ENCODE data around the gene ESYT2. TPM values are rescaled to one million over a fixed set of nuclear protein-coding genes. Genes with fewer than 3 reads are reported as not detected.
"Not testable (repeated sequence)": the region's sequence is repeated elsewhere in the genome, so short reads cannot be mapped to it uniquely, and the experiment has no call there.

Gene ESYT2, protein sequence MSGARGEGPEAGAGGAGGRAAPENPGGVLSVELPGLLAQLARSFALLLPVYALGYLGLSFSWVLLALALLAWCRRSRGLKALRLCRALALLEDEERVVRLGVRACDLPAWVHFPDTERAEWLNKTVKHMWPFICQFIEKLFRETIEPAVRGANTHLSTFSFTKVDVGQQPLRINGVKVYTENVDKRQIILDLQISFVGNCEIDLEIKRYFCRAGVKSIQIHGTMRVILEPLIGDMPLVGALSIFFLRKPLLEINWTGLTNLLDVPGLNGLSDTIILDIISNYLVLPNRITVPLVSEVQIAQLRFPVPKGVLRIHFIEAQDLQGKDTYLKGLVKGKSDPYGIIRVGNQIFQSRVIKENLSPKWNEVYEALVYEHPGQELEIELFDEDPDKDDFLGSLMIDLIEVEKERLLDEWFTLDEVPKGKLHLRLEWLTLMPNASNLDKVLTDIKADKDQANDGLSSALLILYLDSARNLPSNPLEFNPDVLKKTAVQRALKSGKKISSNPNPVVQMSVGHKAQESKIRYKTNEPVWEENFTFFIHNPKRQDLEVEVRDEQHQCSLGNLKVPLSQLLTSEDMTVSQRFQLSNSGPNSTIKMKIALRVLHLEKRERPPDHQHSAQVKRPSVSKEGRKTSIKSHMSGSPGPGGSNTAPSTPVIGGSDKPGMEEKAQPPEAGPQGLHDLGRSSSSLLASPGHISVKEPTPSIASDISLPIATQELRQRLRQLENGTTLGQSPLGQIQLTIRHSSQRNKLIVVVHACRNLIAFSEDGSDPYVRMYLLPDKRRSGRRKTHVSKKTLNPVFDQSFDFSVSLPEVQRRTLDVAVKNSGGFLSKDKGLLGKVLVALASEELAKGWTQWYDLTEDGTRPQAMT
- total RNA-seq (2022) (55.2 and 59.4 TPM in 2 replicates), Bru-seq, nascent RNA (percentile 87 among the genes with signal in this experiment), BruChase-seq, experiment 1, labeled RNA remaining after a 2-hour chase (percentile 89 among the genes with signal in this experiment), BruChase-seq, experiment 2, labeled RNA remaining after a 6-hour chase (percentile 87 among the genes with signal in this experiment)
- long read RNA-seq, full-length matches to known transcripts: 63 of 93 reads
- long read RNA-seq, partial matches to known transcripts: 5 of 93 reads
- long read RNA-seq, other reads (novel, unspliced or antisense): 25 of 93 reads

DNA sequence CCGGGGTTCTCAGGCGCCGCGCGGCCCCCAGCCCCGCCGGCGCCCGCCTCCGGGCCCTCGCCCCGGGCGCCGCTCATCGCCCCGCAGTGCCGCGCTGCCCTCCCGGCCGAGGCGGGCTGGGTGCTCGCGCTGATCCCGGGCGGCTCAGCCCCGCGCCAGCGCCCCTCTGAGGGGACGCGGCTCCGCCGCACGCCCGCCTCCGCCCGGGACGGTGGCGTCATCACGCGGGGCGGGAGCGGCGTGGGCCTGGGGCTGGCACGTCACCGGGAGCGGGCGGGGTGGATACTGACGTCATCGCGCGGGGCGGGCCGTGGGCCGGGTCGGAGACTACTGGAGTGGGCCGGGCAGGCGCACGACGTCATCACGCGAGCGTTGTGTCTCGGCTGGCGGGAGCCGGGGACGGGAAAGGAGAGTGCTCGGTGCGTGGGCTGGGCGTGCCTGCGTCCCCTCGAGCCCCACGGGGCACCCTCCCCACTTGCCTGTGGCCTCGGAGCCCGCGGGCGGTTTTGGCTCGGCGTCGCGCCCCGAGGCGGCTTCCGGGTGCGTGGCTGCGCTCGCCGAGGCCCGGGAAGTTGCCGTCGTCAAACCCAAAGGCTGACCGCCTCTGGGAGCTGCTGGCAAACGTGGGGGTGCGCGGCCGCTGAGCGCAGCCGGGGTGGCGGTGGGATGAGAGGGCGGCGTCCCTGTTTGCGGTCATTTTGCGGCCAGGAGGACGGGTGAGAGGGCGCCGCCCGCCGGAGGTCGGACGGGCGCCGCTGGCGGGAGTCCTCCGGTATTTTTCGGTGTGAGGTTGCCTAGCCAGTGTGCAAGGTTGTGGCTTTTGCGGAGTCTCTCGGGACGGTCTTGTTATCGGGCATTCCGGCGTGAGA lies at the start of gene ESYT2:
Gene ESYT2, minus strand, starts transcription at position 168 of the 869 bp plus-strand sequence. Its CDS starts 91 bp downstream, at position 77.
- Histone ChIP-seq H3K4me1 (peaks cover 9% of the 10 kb centered on the region; the same call in 1 of the 2 replicates), H3K9me3 (no peaks in the 10 kb centered on the region), H3K36me3 (ENCODE audit: control insufficient read depth, insufficient read depth, low read length) (no peaks in the 10 kb centered on the region), H3K4me3 (ENCODE audit: low read depth, low read length) (peak within 1 kb of the TSS; percentile 100), H3K27me3 (replicated peaks; ENCODE audit: control insufficient read depth, insufficient read depth, low read length) (no peaks in the 10 kb centered on the region)
- TF ChIP-seq, protein P1, sequence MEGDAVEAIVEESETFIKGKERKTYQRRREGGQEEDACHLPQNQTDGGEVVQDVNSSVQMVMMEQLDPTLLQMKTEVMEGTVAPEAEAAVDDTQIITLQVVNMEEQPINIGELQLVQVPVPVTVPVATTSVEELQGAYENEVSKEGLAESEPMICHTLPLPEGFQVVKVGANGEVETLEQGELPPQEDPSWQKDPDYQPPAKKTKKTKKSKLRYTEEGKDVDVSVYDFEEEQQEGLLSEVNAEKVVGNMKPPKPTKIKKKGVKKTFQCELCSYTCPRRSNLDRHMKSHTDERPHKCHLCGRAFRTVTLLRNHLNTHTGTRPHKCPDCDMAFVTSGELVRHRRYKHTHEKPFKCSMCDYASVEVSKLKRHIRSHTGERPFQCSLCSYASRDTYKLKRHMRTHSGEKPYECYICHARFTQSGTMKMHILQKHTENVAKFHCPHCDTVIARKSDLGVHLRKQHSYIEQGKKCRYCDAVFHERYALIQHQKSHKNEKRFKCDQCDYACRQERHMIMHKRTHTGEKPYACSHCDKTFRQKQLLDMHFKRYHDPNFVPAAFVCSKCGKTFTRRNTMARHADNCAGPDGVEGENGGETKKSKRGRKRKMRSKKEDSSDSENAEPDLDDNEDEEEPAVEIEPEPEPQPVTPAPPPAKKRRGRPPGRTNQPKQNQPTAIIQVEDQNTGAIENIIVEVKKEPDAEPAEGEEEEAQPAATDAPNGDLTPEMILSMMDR (IDR thresholded peaks at IDR 0.05; ENCODE audit: insufficient read depth in 1 of 2, low read depth in 1 of 2, low read length in 1 of 2, severe bottlenecking in 1 of 2, unreplicated experiment in 1 of 2): peak in 1 of 2 experiments; percentile 43
- DNase-seq: peak; percentile 98 to 99
- H3K4me1 Mint-ChIP-seq (ENCODE audit: low read depth, unreplicated experiment): peaks cover 12% of the 10 kb centered on the region
- BruUV-seq (replicated peaks): TSS peak; percentile 83
- CTCF ChIA-PET: interaction anchor here (0.6 to 1.5 kb wide), 5 partner anchors 11 to 239 kb away, joined by 3 to 4 read pairs (median 3); partner anchors contain the start of gene NCAPG2
- H3K9me3 Mint-ChIP-seq (ENCODE audit: unreplicated experiment): no peaks in the 10 kb centered on the region
- intact Hi-C loops (cut with micrococcal nuclease; ENCODE audit: unreplicated experiment): loop anchor here (1.0 to 10.0 kb wide), 5 partner anchors 11 to 125 kb away; partner anchors contain the start of genes DYNC2I1 and NCAPG2
- peak within 1 kb of the TSS; percentile 83 for H3K4me3 Mint-ChIP-seq (ENCODE audit: unreplicated experiment)
- H3K36me3 Mint-ChIP-seq (ENCODE audit: insufficient read depth, unreplicated experiment): peaks cover 24% of the 10 kb centered on the region
- H3K27me3 Mint-ChIP-seq (ENCODE audit: insufficient read depth, unreplicated experiment): no peaks in the 10 kb centered on the region
- POLR2A ChIA-PET: interaction anchor here (0.6 to 1.4 kb wide), 4 partner anchors 11 to 147 kb away, joined by 3 to 5 read pairs (median 4); no protein-coding TSS in a partner anchor
- H3K27ac Mint-ChIP-seq (ENCODE audit: unreplicated experiment): peak within 1 kb of the TSS; percentile 79

DNA sequence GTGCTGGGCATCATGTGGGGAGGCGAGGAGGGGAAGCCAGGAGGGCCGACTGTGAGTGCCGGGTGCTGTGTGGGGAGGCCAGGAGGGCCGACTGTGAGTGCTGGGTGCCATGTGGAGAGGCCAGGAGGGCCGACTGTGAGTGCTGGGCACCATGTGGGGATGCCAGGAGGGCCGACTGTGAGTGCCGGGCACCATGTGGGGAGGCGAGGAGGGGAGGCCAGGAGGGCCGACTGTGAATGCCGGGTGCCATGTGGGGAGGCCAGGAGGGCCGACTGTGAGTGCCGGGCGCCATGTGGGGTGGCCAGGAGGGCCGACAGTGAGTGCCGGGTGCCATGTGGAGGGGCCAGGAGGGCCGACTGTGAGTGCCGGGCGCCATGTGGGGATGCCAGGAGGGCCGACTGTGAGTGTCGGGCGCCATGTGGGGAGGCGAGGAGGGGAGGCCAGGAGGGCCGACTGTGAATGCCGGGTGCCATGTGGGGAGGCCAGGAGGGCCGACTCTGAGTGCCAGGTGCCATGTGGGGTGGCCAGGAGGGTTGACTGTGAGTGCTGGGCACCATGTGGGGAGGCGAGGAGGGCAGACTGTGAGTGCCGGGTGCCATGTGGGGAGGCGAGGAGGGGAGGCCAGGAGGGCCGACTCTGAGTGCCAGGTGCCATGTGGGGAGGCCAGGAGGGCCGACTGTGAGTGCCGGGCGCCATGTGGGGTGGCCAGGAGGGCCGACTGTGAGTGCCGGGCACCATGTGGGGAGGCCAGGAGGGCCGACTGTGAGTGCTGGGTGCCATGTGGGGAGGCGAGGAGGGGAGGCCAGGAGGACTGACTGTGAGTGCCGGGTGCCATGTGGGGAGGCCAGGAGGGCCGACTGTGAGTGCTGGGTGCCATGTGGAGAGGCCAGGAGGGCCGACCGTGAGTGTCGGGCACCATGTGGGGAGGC lies 49.1 kb upstream of the ESYT2 start:
- H3K27ac Mint-ChIP-seq (ENCODE audit: unreplicated experiment); H3K4me1 ChIP-seq; H3K27me3 Mint-ChIP-seq (ENCODE audit: insufficient read depth, unreplicated experiment); H3K27me3 ChIP-seq (replicated peaks; ENCODE audit: control insufficient read depth, insufficient read depth, low read length); CTCF ChIA-PET; POLR2A ChIA-PET; H3K9me3 Mint-ChIP-seq (ENCODE audit: unreplicated experiment); DNase-seq; BruUV-seq (replicated peaks); H3K4me1 Mint-ChIP-seq (ENCODE audit: low read depth, unreplicated experiment); H3K4me3 Mint-ChIP-seq (ENCODE audit: unreplicated experiment); H3K4me3 ChIP-seq (ENCODE audit: low read depth, low read length); intact Hi-C loops (cut with micrococcal nuclease; ENCODE audit: unreplicated experiment); H3K36me3 ChIP-seq (ENCODE audit: control insufficient read depth, insufficient read depth, low read length); H3K9me3 ChIP-seq: not testable (repeated sequence)
- H3K36me3 Mint-ChIP-seq (ENCODE audit: insufficient read depth, unreplicated experiment): peaks cover 24% of the 10 kb centered on the region

Measured in Caco-2 (cell line).